Parathyroid adenoma (tissue), 2 donors: ENCODE measurements around the gene C10orf90.

Experiments used
- H2AFZ ChIP-seq: fragments of 300-600 bp; sonication (generic); one replicate; pipeline ENCODE4 v1.7.0; 2017; ENCODE audit warnings: antibody characterized with exemption, mild to moderate bottlenecking
- H3K27ac ChIP-seq: fragments of 300-600 bp; sonication (generic); one replicate; pipeline ENCODE4 v1.7.0; 2017
- H3K27me3 ChIP-seq: fragments of 300-600 bp; sonication (generic); one replicate; pipeline ENCODE4 v1.7.0; 2017; ENCODE audit warnings: low read length; ENCODE audit not compliant: control insufficient read depth, insufficient read depth
- H3K36me3 ChIP-seq: fragments of 300-600 bp; sonication (generic); one replicate; pipeline ENCODE4 v1.7.0; 2017; ENCODE audit warnings: low read length; ENCODE audit not compliant: control insufficient read depth, insufficient read depth
- H3K4me1 ChIP-seq: fragments of 300-600 bp; sonication (generic); one replicate; pipeline ENCODE4 v1.7.0; 2017; ENCODE audit warnings: control low read depth
- H3K4me2 ChIP-seq: fragments of 300-600 bp; sonication (generic); one replicate; pipeline ENCODE4 v1.7.0; 2017; ENCODE audit warnings: low read length
- H3K4me3 ChIP-seq: fragments of 300-600 bp; sonication (generic); one replicate; pipeline ENCODE4 v1.7.0; 2017; ENCODE audit warnings: low read depth, low read length
- H3K79me2 ChIP-seq: fragments of 300-600 bp; sonication (generic); one replicate; pipeline ENCODE4 v1.7.0; 2017; ENCODE audit warnings: control low read depth
- H3K9ac ChIP-seq: fragments of 300-600 bp; sonication (generic); one replicate; pipeline ENCODE4 v1.7.0; 2017; ENCODE audit warnings: mild to moderate bottlenecking
- H3K9me3 ChIP-seq: fragments of 300-600 bp; sonication (generic); one replicate; pipeline ENCODE4 v1.7.0; 2017; ENCODE audit warnings: low read length; ENCODE audit not compliant: control insufficient read depth
- CTCF ChIP-seq: fragments of 300-600 bp; sonication (generic); IDR thresholded peaks from one replicate; pipeline ENCODE4 v1.7.0; 2017; ENCODE audit warnings: antibody characterized with exemption, mild to moderate bottlenecking
- donor health status: primary hyperparathyroidism.

The C10orf90 gene

GRCh38 chr10:126705951-126706565 lies 35.6 kb upstream of the C10orf90 start:
- Histone ChIP-seq H3K9ac (no peak overlapping the region), H3K79me2 (no peaks in the 10 kb centered on the region), H3K4me3 (no peak overlapping the region), H3K27me3 (no peaks in the 10 kb centered on the region), H3K4me2 (no peak overlapping the region), H3K9me3 (no peaks in the 10 kb centered on the region), H2AFZ (no peak overlapping the region), H3K36me3 (no peaks in the 10 kb centered on the region), H3K4me1 (no peaks in the 10 kb centered on the region), H3K27ac (no peak overlapping the region)
- no peak for TF ChIP-seq CTCF

GRCh38 chr10:126705131-126705530 lies 34.6 kb upstream of the C10orf90 start:
- Histone ChIP-seq H2AFZ (no peak overlapping the region), H3K9me3 (no peaks in the 10 kb centered on the region), H3K27ac (no peak overlapping the region), H3K4me1 (no peaks in the 10 kb centered on the region), H3K4me3 (no peak overlapping the region), H3K9ac (no peak overlapping the region), H3K27me3 (no peaks in the 10 kb centered on the region), H3K4me2 (no peak overlapping the region), H3K36me3 (no peaks in the 10 kb centered on the region), H3K79me2 (no peaks in the 10 kb centered on the region)
- no peak for TF ChIP-seq CTCF

GRCh38 chr10:126704649-126705048 lies 34.2 kb upstream of the C10orf90 start:
- no peaks in the 10 kb centered on the region for H3K9me3 ChIP-seq

GRCh38 chr10:126702181-126702580 lies 31.7 kb upstream of the C10orf90 start:
- Histone ChIP-seq H3K36me3 (no peaks in the 10 kb centered on the region), H3K4me1 (no peaks in the 10 kb centered on the region), H3K4me3 (no peak overlapping the region), H3K27ac (no peak overlapping the region), H3K4me2 (no peak overlapping the region), H2AFZ (no peak overlapping the region), H3K9ac (no peak overlapping the region), H3K27me3 (no peaks in the 10 kb centered on the region), H3K9me3 (no peaks in the 10 kb centered on the region), H3K79me2 (no peaks in the 10 kb centered on the region)
- no peak for TF ChIP-seq CTCF

More at GRCh38 chr10:126704649-126705048, 34.2 kb upstream of the C10orf90 start:
- TF ChIP-seq CTCF: no peak
- no peak overlapping the region for H3K9ac ChIP-seq
- H3K4me1 ChIP-seq: no peaks in the 10 kb centered on the region
- H3K36me3 ChIP-seq: no peaks in the 10 kb centered on the region
- H2AFZ ChIP-seq: no peak overlapping the region
- no peak overlapping the region for H3K4me2 ChIP-seq
- H3K27ac ChIP-seq: no peak overlapping the region
- no peaks in the 10 kb centered on the region for H3K27me3 ChIP-seq
- H3K79me2 ChIP-seq: no peaks in the 10 kb centered on the region
- H3K4me3 ChIP-seq: no peak overlapping the region

GRCh38 chr10:126701526-126701925 lies 31.0 kb upstream of the C10orf90 start:
- Histone ChIP-seq H3K27ac (no peak overlapping the region), H3K4me3 (no peak overlapping the region), H3K79me2 (no peaks in the 10 kb centered on the region), H3K4me1 (no peaks in the 10 kb centered on the region), H3K4me2 (no peak overlapping the region), H3K36me3 (no peaks in the 10 kb centered on the region), H3K9me3 (no peaks in the 10 kb centered on the region), H3K27me3 (no peaks in the 10 kb centered on the region), H2AFZ (no peak overlapping the region), H3K9ac (no peak overlapping the region)
- TF ChIP-seq CTCF: no peak
